ENCODE results near the gene MRPS27.

- TF ChIP-seq POLR2A (IDR thresholded peaks at IDR 0.05; ENCODE audit: low read length) (no peak), GATA1 (IDR thresholded peaks at IDR 0.05; ENCODE audit: low read depth, low read length) (no peak)
Measured at GRCh38 chr5:72363166-72363802, 43.2 kb upstream of the MRPS27 start.
